ENCODE measurements around the gene PPP3R1. TPM values are rescaled to one million over a fixed set of nuclear protein-coding genes. Genes with fewer than 3 reads are reported as not detected.
A peak's percentile ranks its signal among the peaks of the same experiment; 100 is the strongest.

The PPP3R1 gene
- polyA plus RNA-seq (ENCODE audit: insufficient read depth in 1 of 5, insufficient read length in 5 of 5, low replicate concordance in 1 of 5) = 10 to 100 TPM; 57.7 to 69.1 (median 62.7) TPM
- long read RNA-seq, donor 1, transcript PPP3R1-201 (6 exons, 3,023 nt) = major isoform, 19 of 25 reads
- long read RNA-seq, donor 1, partial matches to known transcripts = 6 of 25 reads
- long read RNA-seq, donor 1, other reads (novel, unspliced or antisense) = 0 of 25 reads
- long read RNA-seq, donor 2, transcript PPP3R1-201 (6 exons, 3,023 nt) = major isoform, 12 of 12 reads
- long read RNA-seq, donor 2, partial matches to known transcripts = 0 of 12 reads
- long read RNA-seq, donor 2, other reads (novel, unspliced or antisense) = 0 of 12 reads
- long read RNA-seq, donor 3, transcript PPP3R1-201 (6 exons, 3,023 nt) = major isoform, 11 of 11 reads
- long read RNA-seq, donor 3, partial matches to known transcripts = 0 of 11 reads
- long read RNA-seq, donor 3, other reads (novel, unspliced or antisense) = 0 of 11 reads
- long read RNA-seq, donor 4, transcript PPP3R1-201 (6 exons, 3,023 nt) = major isoform, 15 of 15 reads
- long read RNA-seq, donor 4, partial matches to known transcripts = 0 of 15 reads
- long read RNA-seq, donor 4, other reads (novel, unspliced or antisense) = 0 of 15 reads
- long read RNA-seq, donor 5, transcript PPP3R1-201 (6 exons, 3,023 nt) = major isoform, 12 of 12 reads
- long read RNA-seq, donor 5, partial matches to known transcripts = 0 of 12 reads
- long read RNA-seq, donor 5, other reads (novel, unspliced or antisense) = 0 of 12 reads
- long read RNA-seq, donor 6, transcript PPP3R1-201 (6 exons, 3,023 nt) = major isoform, 16 of 16 reads
- long read RNA-seq, donor 6, partial matches to known transcripts = 0 of 16 reads
- long read RNA-seq, donor 6, other reads (novel, unspliced or antisense) = 0 of 16 reads
- long read RNA-seq, donor 7, transcript PPP3R1-201 (6 exons, 3,023 nt) = major isoform, 19 of 19 reads
- long read RNA-seq, donor 7, partial matches to known transcripts = 0 of 19 reads
- long read RNA-seq, donor 7, other reads (novel, unspliced or antisense) = 0 of 19 reads
- long read RNA-seq, donor 8, transcript PPP3R1-201 (6 exons, 3,023 nt) = major isoform, 6 of 6 reads
- long read RNA-seq, donor 8, partial matches to known transcripts = 0 of 6 reads
- long read RNA-seq, donor 8, other reads (novel, unspliced or antisense) = 0 of 6 reads

GRCh38 chr2:68252400-68253218 is at the start of gene PPP3R1:
TSS of gene PPP3R1 (minus strand) at chr2:68252532. CDS start at chr2:68252127, 405 bp downstream.
- peak; percentile 97 to 98 for DNase-seq

- no peak for DNase-seq
Observed at GRCh38 chr2:68295516-68295915, 43.2 kb upstream of the PPP3R1 start.

- DNase-seq = no peak
Observed at GRCh38 chr2:68294913-68295312, 42.6 kb upstream of the PPP3R1 start.

GRCh38 chr2:68294187-68294586 is 41.9 kb upstream of the PPP3R1 start:
- no peak for DNase-seq

GRCh38 chr2:68293755-68294154 is 41.4 kb upstream of the PPP3R1 start:
- DNase-seq = no peak

- DNase-seq = no peak
Observed at GRCh38 chr2:68293024-68293423, 40.7 kb upstream of the PPP3R1 start.

GRCh38 chr2:68292108-68292710 is 39.9 kb upstream of the PPP3R1 start:
- no peak for DNase-seq

- DNase-seq = no peak
Observed at GRCh38 chr2:68291314-68291713, 39.0 kb upstream of the PPP3R1 start.

- peak; percentile 62 to 69 for DNase-seq
Observed at GRCh38 chr2:68290901-68291300, 38.6 kb upstream of the PPP3R1 start.

- peak; percentile 40 to 55 for DNase-seq
Observed at GRCh38 chr2:68287580-68288441, 35.5 kb upstream of the PPP3R1 start.

- peak; percentile 67 to 75 for DNase-seq
Observed at GRCh38 chr2:68284896-68285295, 32.6 kb upstream of the PPP3R1 start.

- DNase-seq = no peak
Observed at GRCh38 chr2:68283419-68283812, 31.1 kb upstream of the PPP3R1 start.

- DNase-seq = no peak
Observed at GRCh38 chr2:68282811-68283418, 30.6 kb upstream of the PPP3R1 start.

- DNase-seq = no peak
Observed at GRCh38 chr2:68280796-68281195, 28.5 kb upstream of the PPP3R1 start.

GRCh38 chr2:68280348-68280747 is 28.0 kb upstream of the PPP3R1 start:
- no peak for DNase-seq

GRCh38 chr2:68279691-68280090 is 27.4 kb upstream of the PPP3R1 start:
- DNase-seq = no peak

GRCh38 chr2:68278169-68278568 is 25.8 kb upstream of the PPP3R1 start:
- DNase-seq = no peak

- DNase-seq = no peak
Observed at GRCh38 chr2:68274022-68274421, 21.7 kb upstream of the PPP3R1 start.
